LoVo (cell line): ENCODE results near the gene PCAT6.
"Not testable (repeated sequence)": the region's sequence is repeated elsewhere in the genome, so short reads cannot be mapped to it uniquely, and the experiment has no call there.

Source experiments
- DNase-seq: peaks from one replicate; pipeline ENCODE4 v3.0.0-alpha.2; 2016; ENCODE audit warnings: low spot score

The PCAT6 gene

GRCh38 chr1:202807451-202807925 is 3.3 kb upstream of the PCAT6 start:
- DNase-seq, result no peak

GRCh38 chr1:202807926-202808757 is 2.6 kb upstream of the PCAT6 start, which contains the start of gene KDM5B:
KDM5B (minus strand) TSS chr1:202808421; CDS start chr1:202808305, 116 bp downstream.
- DNase-seq, result peak; percentile 70

GRCh38 chr1:202809597-202810159 is 1.1 kb upstream of the PCAT6 start:
- no peak for DNase-seq

GRCh38 chr1:202810193-202810614 is 550 bp upstream of the PCAT6 start:
- DNase-seq, result no peak

GRCh38 chr1:202811296-202812175 is 782 bp downstream of the PCAT6 start:
- no peak for DNase-seq

- peak; percentile 63 for DNase-seq
Observed at GRCh38 chr1:202812176-202813026, 1.6 kb downstream of the PCAT6 start.

- no peak for DNase-seq
Observed at GRCh38 chr1:202815120-202815519, 4.4 kb downstream of the PCAT6 start.

GRCh38 chr1:202818819-202819218 is 8.1 kb downstream of the PCAT6 start:
- no peak for DNase-seq

GRCh38 chr1:202821467-202821866 is 10.7 kb downstream of the PCAT6 start:
- DNase-seq, result peak; percentile 45

GRCh38 chr1:202825748-202826147 is 15.0 kb downstream of the PCAT6 start:
- no peak for DNase-seq

- DNase-seq, result not testable (repeated sequence)
Observed at GRCh38 chr1:202829223-202829622, 18.5 kb downstream of the PCAT6 start.

GRCh38 chr1:202831906-202832305 is 21.2 kb downstream of the PCAT6 start:
- no peak for DNase-seq

- no peak for DNase-seq
Observed at GRCh38 chr1:202834771-202835547, 24.2 kb downstream of the PCAT6 start.

- no peak for DNase-seq
Observed at GRCh38 chr1:202835548-202836072, 24.9 kb downstream of the PCAT6 start.

- no peak for DNase-seq
Observed at GRCh38 chr1:202836623-202837403, 26.1 kb downstream of the PCAT6 start.

- no peak for DNase-seq
Observed at GRCh38 chr1:202837746-202838262, 27.1 kb downstream of the PCAT6 start.

GRCh38 chr1:202843081-202843480 is 32.3 kb downstream of the PCAT6 start:
- no peak for DNase-seq

GRCh38 chr1:202844259-202844658 is 33.5 kb downstream of the PCAT6 start:
- DNase-seq, result no peak

GRCh38 chr1:202844935-202845334 is 34.2 kb downstream of the PCAT6 start:
- no peak for DNase-seq
